Fibroblast of mammary gland (primary cell): ENCODE data around the gene USH2A.

Experiments used
- DNase-seq: peaks from one replicate; pipeline ENCODE4 v3.0.0-alpha.2; 2010; ENCODE audit warnings: low read depth
- H3K4me3 ChIP-seq: 2 replicates; pipeline ENCODE4 v1.5.1; 2011; ENCODE audit warnings: low read depth, mild to moderate bottlenecking, low read length, moderate library complexity; ENCODE audit not compliant: control insufficient read depth
- CTCF ChIP-seq: conservative IDR thresholded peaks from 2 replicates; pipeline ENCODE4 v1.5.1; 2011; ENCODE audit warnings: low read depth, low read length, inconsistent platforms; ENCODE audit not compliant: control insufficient read depth, insufficient read depth

USH2A gene

DNA sequence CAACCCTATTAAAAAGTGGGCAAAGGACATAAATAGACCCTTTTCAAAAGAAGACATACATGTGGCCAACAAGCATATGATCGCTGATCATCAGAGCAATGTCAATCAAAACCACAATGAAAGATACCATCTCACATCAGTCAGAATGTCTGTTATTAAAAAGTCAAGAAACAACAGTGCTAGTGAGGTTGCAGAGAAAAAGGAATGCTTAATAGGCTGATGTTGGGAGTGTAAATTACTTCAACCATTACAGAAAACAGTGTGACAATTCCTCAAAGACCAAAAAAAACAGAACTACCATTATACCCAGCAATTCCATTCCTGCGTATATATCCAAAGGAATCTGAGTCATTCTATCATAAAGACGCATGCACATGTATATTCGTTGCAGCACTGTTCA lies 13.2 kb downstream of the USH2A start:
- H3K4me3 ChIP-seq: no peak overlapping the region
- TF ChIP-seq CTCF: no peak
- no peak for DNase-seq

GRCh38 chr1:216390956-216391355 lies 32.3 kb downstream of the USH2A start:
- no peak for TF ChIP-seq CTCF
- no peak for DNase-seq
- no peak overlapping the region for H3K4me3 ChIP-seq

- no peak overlapping the region for H3K4me3 ChIP-seq
- no peak for DNase-seq
- TF ChIP-seq CTCF: no peak
These were observed 33.5 kb downstream of the USH2A start for GRCh38 chr1:216389774-216390173.

GRCh38 chr1:216388558-216388957 lies 34.7 kb downstream of the USH2A start:
- no peak overlapping the region for H3K4me3 ChIP-seq
- DNase-seq: no peak
- no peak for TF ChIP-seq CTCF

- no peak for DNase-seq
- TF ChIP-seq CTCF: no peak
- H3K4me3 ChIP-seq: no peak overlapping the region
These were observed 35.5 kb downstream of the USH2A start for GRCh38 chr1:216387782-216388181.

DNA sequence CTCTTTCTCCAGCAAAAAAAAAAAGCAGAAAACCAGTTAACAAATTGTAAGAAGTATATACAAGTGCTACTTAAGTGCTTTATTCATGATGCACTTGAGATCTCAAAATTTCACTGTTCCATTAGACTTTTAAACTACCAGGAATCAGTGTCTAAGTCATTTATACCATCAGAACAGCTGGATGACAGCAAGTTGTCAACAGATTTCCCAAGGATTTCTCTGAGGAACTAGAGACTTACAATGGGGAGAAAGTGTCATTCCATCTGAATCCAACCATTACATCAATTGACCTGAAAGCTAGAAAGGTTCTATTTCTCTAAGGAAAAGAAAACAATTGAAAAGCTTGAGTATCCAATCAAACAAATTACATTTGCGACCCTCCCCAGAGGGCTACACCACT lies 43.8 kb downstream of the USH2A start:
- DNase-seq: no peak
- TF ChIP-seq CTCF: no peak
- no peak overlapping the region for H3K4me3 ChIP-seq

GRCh38 chr1:216368249-216368648 lies 55.0 kb downstream of the USH2A start:
- DNase-seq: no peak
- H3K4me3 ChIP-seq: no peak overlapping the region
- TF ChIP-seq CTCF: no peak
